Measurements from ENCODE around the gene GABRR3.

The GABRR3 gene

DNA sequence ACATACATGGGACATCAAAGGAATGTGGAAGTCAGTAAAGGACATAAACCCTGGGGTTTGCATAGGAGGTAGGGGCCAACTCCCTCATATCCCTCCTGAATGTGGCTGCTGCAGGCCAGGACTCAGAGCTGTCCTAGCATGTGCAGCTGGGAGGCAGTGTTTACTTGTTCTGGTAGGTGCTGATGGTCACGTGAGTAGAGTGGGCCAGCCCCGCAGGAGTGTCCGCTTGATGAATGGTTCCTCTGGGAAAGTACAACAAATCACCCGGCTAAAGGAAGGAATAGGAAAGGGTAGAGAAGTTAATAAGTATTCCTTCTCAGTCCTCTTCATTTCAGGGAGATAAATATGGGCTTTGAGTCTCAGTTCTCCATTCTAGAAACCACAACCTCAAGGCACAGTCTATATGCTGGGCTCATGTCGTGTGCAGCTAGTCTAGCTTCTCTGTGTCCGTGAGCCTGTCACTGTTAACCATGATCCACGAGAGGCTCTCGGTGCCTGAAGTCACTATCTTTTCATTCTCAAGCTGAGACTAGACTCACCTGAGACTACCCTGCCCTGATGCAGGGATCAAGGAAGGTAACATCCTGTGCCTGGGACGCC is 80.8 kb downstream of the GABRR3 start:
- DNase-seq (no peak), ATAC-seq (no peak)

DNA sequence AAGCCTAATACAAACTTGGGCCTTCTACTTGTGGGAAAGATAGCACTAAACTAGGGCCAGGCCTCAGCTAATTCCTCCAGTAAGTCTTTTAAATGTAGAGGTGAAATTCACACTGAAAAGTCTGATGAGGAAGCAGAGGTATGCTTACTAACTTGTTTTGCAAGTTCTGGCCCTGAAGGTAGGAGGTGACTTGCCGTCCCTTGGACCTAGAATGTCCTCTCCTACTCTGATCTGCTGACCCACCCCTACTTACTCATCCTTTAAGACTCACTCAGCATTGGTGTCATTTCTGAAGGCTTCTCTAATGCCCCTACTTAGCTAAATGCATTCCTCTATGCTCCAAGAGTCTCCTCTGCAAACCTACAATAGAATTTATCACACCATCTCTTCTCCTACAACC is 82.2 kb downstream of the GABRR3 start:
- DNase-seq (no peak), ATAC-seq (no peak)

DNA sequence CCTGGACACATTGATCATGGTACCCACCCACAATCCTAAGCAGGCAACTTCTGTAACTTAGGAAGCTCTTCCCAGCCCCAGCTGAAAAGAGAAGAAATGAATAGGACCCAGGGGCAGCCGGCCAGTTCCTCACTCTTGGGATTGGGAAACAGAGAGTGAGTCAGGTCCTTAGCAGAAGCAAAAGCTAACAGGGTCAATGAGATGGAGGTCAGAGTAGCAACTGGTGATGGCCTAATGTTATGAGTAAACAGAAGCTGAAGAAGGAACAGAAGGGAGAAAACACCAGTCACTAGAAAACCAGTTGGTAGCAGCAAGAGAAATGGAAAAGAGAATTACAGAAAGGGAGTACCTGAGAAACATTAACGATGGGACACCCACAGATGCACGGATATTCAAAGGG is 82.8 kb downstream of the GABRR3 start:
- ATAC-seq, result no peak
- DNase-seq, result no peak

GRCh38 chr3:97950360-97950759 is 84.8 kb downstream of the GABRR3 start:
- no peak for DNase-seq
- no peak for ATAC-seq

GRCh38 chr3:97949743-97950142 is 85.4 kb downstream of the GABRR3 start:
- ATAC-seq (no peak), DNase-seq (no peak)

DNA sequence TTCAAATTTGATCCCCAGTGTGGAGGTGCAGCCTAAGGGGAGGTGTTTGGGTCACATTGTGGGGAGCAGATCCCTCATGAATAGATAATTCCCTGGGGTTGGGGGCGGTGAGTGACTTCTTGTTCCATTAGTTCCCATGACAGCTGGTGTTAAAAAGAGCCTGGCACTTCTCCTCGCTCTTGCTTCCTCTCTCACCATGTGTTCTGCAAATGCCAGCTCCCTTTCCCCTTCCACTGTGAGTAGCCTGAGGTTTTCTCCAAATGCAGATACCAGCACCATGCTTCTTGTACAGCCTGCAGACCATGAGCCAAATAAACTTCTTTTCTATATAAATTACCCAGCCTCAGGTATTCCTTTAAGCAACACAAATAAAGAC is 86.0 kb downstream of the GABRR3 start:
- ATAC-seq (no peak), DNase-seq (no peak)

GRCh38 chr3:97948351-97949109 is 86.6 kb downstream of the GABRR3 start:
- no peak for DNase-seq
- no peak for ATAC-seq

DNA sequence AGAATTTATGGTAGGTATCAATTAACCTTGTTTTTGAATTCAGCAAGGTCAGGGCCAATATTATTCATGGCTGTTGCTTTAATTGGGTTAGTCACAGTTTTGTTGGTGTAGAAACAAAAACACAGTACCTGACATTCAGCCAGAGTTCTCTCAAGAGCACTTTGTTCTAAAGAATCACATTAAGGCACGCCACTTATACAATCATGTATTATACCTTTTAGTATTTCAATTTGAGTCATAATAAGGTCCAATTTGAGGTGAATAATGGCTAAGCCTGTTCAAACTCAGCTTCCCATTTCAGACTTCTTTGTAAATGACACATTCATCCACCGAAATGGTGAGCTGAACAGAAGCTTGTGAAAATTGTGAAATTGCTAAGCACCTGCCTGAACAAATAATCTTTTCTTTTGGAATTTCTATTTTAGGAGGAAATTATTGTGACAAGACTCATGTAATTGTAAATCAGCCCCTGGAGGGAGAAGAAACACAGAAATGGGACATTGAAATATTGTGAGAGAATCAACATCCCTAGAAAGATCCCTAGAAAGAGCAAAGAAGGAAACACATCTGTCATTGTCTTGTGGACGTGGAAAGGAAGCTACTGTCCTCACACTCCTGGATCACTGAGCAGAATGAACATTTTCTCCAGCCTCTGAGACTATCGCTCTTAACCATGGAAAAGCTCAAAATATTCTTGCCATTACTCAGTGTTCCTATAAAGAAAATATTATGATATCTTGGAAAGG is 92.1 kb downstream of the GABRR3 start:
- no peak for DNase-seq
- ATAC-seq, result no peak

GRCh38 chr3:97940034-97940433 is 95.1 kb downstream of the GABRR3 start:
- DNase-seq, result no peak
- no peak for ATAC-seq

DNA sequence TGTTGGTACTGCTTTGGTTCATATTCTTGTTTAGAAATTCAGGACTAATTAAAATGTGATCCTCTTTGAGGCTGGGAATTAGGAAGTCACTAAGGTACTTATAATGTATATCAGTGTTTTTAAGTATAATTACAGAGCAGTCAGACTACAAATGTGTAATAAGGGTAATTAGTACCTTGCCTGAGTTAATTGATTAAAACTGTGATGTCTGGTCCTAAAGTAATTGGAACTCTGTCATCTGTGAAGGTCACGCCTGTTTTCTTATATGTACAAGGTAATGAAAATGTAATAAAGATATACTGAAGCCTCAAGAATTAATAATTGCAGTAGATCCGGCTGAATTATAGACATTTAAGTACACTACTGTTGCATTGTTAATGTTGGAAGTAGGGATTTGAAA is 95.7 kb downstream of the GABRR3 start:
- no peak for DNase-seq
- ATAC-seq, result no peak

DNA sequence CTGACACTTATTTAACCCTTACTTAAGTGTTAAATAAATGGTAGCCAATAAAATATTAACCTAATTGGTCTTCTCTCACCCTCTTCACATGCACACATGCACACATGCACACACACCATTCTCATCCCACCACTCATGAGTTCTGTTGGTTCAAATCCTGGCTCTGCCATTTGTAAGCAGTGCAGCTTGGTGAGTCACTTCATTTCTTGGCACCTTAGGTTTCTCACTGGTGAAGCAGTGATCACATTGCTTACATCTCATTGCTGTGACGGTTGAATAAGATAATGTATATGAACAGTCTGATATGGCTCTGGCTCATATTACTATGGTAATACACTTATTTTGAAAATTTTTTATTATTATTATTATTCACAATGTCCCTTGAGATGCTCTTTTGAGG is 96.7 kb downstream of the GABRR3 start:
- no peak for ATAC-seq
- no peak for DNase-seq

DNA sequence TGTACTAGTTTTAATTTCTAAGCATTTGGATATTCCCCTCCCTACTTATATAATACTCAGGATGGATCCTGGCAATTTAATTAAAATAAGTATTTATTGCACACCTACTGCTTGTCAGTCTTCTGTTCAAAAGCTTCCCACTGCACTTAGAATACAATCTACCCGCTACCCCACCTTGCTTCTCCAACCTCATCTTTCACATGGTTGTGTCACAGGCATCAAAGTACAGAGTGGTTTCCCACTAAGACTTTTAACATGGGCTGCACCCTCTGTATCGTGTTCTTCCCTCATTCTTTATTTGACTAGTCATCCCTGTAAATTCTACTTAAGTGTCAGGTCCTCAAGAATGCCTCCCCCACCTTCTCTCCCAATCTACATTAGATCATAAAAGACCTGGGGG is 97.9 kb downstream of the GABRR3 start:
- ATAC-seq (no peak), DNase-seq (no peak)

DNA sequence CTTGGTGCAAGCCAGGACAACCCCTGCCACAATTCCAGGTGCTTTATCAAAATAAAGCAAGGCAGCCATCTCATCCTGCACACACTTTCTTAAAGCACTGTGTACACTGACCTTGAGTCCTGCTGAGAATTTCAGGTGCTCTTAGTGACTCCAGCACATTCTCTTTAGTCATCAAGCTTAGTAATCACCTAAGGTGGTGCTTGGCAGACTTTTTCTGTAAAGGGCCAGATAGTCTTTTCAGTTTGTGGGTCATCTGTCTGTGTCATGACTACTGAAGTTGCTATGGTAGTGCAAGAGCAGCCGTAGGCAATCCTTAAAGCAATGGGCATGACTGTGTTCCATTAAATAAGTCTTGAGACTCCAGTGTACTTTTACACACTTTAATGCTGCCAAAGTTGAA is 99.3 kb downstream of the GABRR3 start:
- ATAC-seq (peak; percentile 29), DNase-seq (no peak)

Measured in stimulated activated naive CD8-positive, alpha-beta T cell treated with anti-CD3 and anti-CD28 coated beads, Interleukin-15, Interleukin-2, amounts not matched to agents 100 U/mL and 50 U/mL, for 24 hours (primary cell).